Pulmonary artery endothelial cell (primary cell): ENCODE data around the gene RRAS. TPM values are rescaled to one million over a fixed set of nuclear protein-coding genes. Genes with fewer than 3 reads are reported as not detected.

Source experiments
- DNase-seq: peaks from one replicate; pipeline ENCODE4 v3.0.0-alpha.2; 2011; ENCODE audit warnings: low read depth, low spot score
- total RNA-seq: library from RNA; depleted of rRNA; stranded (reverse); fragments of >200 nt; gene quantifications from 2 replicates; pipeline ENCODE4 v1.2.3, GENCODE V29; 2014

RRAS gene
- 45.8 and 54.9 TPM in 2 replicates for total RNA-seq

DNA sequence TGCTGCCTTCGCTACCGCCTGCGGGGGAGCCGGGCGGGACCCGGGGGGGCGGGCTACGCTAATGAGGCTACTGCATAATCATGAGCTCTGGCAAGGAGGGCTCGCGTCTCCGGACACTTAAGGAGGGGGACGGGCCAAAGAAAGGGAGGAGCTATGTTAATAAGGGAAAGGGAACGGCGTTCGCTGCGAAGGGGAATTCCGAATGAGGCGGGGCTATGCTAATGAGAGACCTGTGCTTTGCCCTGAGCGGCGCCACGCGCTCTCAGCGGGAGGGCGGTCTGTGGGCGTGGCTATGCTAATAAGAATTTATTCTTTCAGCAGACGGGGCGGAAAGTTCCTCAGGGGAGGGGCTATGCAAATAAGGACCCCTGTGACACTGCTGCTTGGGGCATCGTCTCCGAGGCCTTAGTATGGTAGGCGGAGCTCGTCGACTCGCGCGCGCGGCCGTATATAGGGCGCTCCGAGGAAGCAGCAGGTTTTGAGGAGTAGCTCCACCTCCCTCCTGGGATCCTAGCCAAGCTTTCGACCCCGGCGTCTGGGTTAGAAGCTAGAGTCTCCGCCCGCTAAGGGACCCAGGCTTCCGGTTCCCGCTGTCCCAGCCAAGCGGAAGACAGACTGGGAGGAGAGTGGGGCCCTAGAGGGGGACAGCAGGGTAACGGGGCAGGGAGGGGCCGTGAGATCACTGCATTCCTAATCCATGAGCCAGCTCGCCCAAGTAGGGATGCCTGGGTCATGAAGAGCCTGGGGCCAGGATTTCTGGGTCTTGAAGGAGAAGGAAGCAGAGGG, at the start of gene RRAS:
RRAS (minus strand) TSS at position 31 of the 786 bp plus-strand sequence. CDS start 45 bp downstream, outside the sequence.
- DNase-seq, result peak; percentile 99

GRCh38 chr19:49689133-49690078, 49.5 kb upstream of the RRAS start, which contains the start of gene ADM5:
Gene ADM5 (plus strand): TSS chr19:49689594. CDS start chr19:49689838, 244 bp downstream.
- no peak for DNase-seq

GRCh38 chr19:49688531-49689132, 48.7 kb upstream of the RRAS start:
- no peak for DNase-seq

GRCh38 chr19:49687566-49688316, 47.8 kb upstream of the RRAS start:
- DNase-seq, result no peak

DNA sequence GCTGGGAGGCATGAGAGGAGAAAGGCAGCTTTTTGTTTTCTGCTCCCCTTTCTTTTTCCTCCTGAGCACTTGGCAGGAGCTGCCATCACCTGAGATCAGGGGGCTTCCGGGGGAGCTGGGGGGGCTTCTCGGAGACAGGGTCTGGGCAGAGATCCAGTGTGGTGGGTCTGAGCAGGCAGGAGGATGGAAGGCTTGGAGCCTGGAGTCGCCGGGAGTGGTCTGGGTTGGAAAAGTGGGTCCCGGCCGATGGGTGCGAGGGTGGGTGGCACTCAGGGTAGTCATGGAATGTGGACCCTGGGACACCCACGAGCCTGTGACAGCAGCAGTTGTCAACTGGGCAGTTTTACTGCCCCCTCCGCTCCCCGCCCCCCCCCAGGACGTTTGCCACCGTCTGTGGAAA, 47.2 kb upstream of the RRAS start:
- DNase-seq, result no peak

DNA sequence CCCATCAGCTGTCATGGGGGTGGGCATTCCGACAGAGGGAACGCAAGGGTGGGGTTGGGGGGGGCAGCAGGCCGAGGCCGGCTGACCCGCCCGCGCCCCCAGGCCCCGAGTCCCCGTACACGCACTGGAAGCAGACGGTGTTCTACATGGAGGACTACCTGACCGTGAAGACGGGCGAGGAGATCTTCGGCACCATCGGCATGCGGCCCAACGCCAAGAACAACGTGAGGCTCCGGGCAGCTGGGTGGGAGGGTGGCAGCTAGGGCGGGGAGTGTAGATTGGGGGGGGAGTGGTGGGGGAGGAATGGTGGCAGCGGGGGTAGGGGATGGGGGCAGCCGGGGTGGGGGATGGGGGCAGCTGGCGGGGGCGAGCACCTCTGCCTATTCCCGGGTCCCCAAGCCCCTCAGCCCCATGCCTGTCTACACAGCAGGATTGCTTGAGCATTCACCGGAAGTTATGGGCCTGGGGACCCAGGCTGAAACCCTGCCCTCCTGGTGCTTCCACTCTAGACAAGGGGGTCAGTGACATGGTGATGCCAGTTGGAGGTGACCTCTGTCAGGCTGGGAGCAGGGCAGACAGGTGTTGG, 46.7 kb upstream of the RRAS start:
- DNase-seq, result no peak

DNA sequence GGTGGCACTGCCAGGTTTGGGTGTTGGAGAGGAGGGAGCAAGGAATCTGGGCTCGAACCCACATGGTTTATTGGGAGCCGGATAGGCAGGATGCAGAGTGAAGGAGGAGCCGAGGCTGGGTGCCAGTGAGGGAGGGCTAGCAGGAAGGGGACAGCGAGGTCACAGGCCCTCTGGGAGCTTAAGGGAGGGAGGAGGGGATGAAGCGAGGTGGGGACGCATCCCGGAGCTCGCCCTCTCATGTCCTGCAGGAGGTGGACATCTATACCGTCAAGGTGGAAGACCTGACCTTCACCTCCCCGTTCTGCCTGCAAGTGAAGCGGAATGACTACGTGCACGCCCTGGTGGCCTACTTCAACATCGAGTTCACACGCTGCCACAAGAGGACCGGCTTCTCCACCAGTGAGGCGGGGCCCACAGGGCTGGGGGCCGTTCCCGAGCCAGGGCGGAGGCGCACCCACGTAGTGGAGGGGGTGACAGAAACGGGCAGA, 45.9 kb upstream of the RRAS start:
- DNase-seq, result no peak

DNA sequence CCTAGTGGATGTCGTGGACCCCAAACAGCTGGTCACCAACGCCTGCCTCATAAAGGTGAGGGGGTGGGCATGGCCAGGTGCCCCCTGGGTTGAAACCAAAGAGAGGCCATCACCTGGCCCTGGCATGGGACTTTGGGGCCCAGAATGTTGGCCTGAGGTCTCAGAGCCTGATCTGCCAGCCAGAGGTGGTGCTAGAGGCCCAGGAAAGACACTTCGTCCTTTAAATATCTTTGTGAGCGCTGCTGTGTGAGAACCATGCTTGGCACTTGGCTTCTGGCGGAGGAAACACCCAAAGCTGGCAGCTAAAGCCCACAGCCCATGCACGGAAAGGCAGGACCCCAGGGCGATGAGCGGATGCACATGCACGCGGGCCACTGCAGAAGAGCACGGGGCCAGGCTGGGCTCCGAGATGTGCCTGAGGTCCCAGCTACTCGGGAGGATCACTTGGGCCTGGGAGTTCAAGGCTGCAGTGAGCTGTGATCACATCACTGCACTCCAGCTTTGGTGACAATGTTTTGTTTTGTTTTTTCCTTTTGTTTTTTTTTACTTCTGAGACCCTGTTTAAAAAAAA, 45.1 kb upstream of the RRAS start:
- DNase-seq, result no peak

DNA sequence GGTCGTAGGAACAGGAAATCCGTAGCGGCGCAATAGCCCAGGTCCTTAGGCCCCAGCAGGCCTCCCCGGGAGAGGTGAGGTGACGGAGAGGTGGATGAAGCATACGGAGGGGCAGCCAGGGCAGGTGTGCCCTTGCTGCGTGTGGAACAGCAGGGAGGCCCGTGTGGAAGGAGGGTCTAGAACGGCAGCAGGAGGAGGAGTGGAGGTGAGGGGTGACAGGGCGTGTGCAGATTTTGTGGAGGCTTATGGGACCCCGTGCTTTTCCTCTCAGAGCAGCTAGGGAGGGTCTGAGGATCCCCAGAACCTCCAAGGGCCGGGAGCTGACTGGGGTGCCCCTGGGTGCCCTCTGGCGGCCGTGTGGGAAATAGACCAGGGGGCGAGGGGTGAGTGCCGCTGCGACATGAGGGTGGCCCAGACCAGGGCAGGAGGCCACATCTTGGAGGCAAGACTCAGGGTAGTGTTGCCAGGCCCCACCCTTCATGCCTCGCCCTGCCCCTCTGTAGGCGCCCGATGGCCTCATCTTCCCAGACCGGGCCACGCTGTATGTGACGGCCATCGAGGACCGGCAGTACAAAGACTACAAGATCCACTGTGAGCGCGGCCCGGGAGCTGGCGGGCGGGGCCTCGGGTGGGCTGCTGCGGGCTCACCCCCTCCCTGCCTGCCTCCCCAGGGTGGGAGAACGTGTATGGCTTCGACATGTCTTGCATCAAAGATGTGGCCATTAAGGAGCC, 44.5 kb upstream of the RRAS start:
- DNase-seq, result no peak

DNA sequence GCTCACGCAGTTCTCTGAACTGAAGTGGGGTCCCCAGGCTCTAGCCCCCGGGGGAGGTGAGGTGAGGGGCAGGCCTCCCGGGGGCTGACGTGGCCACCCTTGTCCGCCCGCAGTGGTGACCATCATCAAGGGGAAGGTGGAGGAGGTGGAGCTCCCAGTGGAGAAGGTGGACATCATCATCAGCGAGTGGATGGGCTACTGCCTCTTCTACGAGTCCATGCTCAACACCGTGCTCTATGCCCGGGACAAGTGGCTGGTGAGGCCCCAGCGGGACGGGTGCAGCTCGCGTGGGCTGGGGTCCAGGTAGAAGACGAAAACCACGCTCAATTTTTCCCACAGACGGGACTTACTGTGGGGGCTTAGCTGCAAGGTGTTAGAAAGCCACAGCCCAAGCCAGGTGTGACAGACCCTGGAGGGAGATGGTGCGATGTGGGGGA, 43.9 kb upstream of the RRAS start:
- no peak for DNase-seq

- no peak for DNase-seq
These were observed 42.3 kb upstream of the RRAS start for GRCh38 chr19:49682274-49682673.

DNA sequence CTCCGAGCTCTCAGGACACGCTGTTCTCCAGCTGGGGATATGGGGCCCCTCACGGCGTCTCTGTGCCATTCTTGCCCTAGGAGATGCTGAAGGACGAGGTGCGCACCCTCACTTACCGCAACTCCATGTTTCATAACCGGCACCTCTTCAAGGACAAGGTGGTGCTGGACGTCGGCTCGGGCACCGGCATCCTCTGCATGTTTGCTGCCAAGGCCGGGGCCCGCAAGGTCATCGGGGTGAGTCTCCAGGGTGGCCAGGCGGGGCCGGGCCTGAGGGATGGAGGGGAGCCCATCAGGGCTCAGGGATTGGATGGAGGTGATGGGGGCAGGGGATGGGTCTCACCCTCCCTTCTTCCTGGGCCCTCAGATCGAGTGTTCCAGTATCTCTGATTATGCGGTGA, 41.9 kb upstream of the RRAS start:
- DNase-seq, result no peak

- DNase-seq, result no peak
These were observed 40.7 kb upstream of the RRAS start for GRCh38 chr19:49680421-49681351.

- DNase-seq, result no peak
These were observed 39.9 kb upstream of the RRAS start for GRCh38 chr19:49679771-49680413.

DNA sequence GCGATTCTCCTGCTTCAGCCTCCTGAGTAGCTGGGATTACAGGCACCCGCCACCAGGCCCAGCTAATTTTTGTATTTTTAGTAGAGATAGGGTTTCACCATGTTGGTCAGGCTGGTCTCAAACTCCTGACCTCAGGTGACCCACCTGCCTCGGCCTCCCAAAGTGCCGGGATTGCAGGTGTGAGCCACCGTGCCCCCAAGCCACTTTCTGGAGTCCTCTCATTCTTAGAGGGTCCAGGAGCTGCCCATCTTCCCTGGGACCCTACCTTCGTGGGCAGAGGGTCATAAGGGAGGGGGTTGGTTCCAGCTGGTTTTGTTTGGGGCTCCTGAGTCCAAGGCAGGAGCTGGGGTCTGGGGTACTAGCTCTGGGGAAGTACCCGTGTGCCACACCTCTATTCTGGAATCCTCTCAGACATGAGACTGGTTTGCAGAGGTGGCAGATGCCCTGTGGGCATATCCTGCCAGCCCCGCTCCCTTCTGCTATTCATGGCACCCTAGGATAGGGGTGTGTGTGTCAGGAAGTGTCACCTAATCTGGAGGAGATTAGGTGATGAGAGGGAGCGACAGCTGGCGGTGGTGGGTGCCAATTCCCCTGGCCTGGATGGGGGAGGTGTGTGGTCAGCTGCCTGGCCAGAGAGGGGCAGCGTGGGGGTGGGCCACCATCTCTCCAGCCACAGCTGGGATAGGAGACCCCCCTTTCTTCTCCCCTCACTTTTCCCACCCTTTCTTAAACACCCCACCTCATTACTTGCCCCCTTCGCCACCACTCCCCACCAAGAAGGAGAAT, 39.2 kb upstream of the RRAS start:
- no peak for DNase-seq

- no peak for DNase-seq
These were observed 38.1 kb upstream of the RRAS start for GRCh38 chr19:49677901-49678674.
